NCI-H187 treated with DMSO at 0.1 percent for 48 hours (cell line): ENCODE data around the gene TMEM269.
"Not testable (repeated sequence)": the region's sequence is repeated elsewhere in the genome, so short reads cannot be mapped to it uniquely, and the experiment has no call there.

ENCODE experiments used
- DNase-seq: peaks from one replicate; lab custom pipeline; 2025; lab: John Stamatoyannopoulos, UW

Gene TMEM269

DNA sequence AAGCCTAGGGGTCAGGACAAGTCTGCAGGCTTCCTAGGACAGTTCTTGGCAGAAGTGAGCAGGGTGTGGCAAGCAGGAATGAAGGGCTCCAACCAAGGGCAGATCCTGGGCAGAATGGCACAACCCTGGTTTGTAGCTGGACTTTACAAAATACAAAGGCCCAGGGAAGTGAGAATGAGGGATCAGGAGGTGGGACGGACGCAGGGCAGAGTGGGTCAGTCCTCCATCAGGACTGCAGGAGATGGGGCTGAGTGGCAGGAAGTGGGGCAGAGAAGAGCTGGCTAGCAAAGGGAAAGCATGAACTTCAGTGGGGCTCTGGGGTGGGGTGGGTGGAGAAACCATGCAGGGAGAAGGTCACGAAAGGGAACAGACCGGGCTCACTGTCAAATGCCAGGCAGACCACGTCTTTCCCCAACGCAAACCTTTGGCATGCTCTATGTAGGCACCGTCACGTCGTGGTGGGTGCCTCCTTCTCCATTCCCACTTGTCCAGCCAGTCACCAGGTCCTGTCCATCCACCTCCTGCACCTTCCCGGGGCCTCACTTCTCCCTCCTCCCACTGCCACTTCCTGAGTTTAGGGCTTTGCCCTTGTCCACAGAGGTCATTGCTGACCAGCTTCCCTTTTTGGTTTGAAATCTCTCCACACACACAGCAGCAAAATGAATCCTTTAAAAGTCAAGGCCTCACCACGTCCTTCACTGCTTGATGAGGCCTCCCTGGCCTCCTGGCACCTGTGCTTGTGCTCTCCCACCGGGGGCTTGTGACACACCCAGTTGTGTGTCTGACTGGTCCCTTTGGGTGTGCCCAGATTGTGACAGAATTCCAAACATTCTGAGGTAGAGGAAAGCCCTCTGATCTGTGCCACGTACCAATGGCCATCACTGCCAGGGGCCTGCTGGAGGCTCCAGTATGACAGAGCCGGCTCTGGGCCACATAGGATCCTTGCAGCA, 36.1 kb upstream of the TMEM269 start:
- no peak for DNase-seq

DNA sequence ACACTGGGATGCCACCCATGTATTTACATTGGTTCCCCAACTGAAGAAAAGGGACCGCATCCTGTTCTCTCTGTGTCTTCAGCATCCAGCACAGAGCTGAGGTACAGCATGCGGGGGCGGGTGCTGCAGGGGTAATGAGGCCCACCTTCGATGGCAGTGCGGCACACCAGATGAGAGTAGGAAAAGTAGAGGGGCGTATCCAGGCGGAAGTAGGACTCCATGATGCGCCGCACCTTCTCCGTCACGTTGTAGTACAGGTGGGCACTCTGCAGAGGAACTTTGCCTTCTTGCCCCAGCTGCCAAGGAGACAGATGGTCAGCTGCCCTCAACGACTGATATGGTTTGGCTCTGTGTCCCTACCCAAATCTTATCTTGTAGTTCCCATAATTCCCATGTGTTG, 34.8 kb upstream of the TMEM269 start:
- no peak for DNase-seq

DNA sequence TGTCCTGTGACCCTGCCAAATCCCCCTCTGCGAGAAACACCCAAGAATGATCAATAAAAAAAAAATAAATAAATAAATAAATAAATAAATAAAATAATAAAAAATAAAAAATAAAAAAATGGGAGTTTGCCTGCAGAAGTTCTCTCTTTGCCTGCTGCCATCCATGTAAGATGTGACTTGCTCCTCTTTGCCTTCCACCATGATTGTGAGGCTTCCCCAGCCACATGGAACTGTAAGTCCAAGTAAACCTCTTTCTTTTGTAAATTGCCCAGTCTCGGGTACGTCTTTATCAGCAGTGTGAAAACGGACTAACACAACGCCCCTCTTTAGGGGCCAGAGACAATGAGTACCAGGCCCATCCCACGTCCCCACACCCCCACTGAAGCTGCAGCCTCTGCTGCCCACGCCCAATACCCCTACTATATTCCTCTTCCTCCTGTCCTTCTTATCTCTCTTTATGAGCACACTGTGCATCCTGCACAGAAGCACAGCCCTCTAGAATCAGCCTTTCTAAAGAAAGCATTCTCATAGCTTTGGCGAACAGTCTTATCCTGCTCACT, 33.2 kb upstream of the TMEM269 start:
- not testable (repeated sequence) for DNase-seq

DNA sequence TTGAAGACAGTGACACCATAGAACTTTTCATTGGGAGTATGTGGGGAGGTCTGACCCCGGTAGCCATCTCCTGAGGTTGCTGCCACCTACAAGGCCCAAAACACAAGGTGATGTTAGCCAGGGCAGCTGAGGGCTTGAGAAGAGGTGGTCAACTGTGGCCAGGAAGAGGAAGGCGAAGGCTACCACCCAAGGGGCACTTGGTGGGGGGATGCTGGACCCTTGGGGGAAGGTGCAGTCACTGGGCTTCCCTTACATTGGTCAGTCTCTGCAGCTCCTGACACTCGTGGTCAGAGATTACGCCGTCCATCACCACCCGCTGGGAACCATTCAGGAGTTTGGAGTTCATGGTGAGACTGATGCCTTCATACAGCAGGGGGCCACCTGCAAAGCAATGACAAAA, 32.5 kb upstream of the TMEM269 start:
- no peak for DNase-seq

DNA sequence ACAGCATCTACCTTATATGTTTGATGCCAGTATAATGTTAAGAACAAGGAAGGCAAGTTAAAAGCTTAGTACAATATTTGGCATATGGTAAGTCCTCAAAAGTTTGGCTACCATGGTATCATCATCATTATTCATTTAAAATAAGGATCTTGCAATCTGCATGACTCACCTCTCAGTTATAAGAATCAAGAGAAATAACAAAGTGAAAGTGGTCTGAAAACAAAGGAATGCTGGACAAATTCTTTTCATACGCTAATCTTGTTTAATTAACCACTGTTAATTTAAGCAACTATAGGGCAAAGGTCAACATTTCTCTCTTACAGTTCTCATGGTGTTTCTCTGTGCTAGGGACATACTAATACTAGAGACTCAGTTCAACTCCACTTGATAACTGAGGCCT, 31.7 kb upstream of the TMEM269 start:
- DNase-seq: no peak

DNA sequence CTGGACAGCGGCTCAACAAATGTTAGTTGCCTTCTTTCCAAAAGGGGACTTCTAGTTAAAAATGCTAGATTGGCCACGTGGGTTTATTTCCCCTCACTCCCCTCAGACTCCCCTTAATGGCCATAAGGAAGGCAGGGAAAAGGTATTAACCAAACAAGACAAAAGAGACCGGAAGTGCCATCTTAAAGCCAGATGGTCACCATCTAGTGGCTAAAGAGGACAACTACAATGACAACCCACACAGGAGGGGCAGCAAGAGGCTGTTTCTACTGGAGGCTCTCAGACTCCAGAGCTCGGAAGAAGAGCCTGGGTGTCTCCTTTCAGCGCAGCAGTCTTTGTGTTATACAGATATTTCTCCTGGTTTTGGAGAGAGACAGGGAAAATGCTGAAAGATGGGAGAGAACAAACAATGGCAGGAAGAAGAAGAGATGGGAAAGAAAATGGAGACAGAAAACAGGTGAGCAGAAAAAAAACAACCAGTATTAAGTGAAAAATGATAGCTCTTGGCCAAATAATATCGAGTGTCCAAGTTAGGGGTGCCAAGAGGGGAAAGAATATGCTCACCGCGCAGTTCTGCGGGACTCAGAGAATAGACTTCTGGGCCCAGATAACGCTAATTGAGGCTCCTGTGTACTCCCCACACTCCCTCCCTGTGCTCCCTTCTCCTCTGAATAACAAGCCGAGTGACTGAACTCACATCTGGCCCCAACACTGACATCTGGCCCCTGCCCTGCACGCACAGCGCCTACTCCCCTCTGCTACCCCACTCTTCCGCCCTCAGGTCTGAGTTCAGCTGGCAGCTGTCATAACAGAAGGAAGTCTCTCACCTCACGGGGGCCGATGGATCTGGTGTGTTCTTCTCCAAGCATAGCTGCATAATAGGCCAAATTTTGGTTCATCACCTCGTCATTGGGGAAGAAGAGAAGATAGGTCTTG, 27.6 kb upstream of the TMEM269 start:
- no peak for DNase-seq

DNA sequence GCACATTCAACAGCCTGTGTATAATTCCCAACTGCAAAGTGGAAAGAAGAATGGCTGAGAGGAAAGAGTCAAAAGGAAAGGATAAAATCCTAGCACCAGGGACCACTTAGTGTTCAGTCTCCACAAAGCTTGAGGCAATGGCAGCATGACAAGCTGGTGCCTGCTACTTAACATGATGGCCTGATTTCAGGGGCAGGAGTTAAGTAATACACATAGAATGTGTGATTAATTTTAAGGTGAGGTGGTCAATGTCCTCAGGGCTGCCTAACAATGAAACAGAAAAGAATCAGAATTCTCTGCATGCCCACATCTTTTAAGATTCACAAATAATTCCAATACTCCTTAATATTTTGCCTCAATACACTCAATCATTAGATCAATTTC, 26.9 kb upstream of the TMEM269 start:
- DNase-seq: no peak

DNA sequence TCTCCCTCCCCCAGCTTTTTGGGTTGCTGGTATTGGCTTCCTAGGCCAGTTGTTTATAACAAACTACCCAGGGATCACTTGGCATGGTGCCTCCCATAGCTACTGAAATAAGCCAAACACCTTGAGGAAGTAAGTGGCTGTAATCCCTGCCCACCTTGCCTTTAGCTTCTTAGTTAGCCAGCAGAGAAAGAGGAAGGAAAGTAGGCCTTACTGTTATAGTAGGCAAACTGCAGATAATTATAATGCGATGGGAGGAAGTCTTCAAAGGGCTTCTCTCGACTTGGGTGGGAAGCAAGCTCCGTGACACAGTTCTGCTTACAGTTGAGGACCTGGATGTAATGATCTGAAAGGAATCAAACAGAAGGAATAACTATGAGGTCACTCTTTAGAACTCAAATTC, 26.1 kb upstream of the TMEM269 start:
- DNase-seq: no peak

DNA sequence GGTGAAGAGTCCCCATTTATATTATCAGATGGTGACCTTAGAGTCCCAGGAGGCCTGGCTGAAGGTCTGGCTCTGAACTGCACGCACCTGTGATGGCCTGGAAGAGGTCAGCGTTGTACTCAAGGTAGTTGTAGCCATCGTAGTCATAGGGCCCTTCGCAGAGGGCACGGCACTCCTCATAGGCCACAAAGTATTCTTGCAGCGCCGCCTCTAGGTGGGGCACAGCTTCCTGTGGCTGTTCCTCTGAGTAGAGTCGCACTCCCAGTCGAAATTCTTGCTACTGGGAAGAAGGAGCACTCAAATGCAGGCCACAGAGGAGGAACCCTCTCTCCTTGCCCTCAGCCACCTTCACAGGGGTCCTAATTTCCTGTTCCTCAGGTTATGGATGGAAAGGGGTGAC, 25.7 kb upstream of the TMEM269 start:
- DNase-seq: no peak

DNA sequence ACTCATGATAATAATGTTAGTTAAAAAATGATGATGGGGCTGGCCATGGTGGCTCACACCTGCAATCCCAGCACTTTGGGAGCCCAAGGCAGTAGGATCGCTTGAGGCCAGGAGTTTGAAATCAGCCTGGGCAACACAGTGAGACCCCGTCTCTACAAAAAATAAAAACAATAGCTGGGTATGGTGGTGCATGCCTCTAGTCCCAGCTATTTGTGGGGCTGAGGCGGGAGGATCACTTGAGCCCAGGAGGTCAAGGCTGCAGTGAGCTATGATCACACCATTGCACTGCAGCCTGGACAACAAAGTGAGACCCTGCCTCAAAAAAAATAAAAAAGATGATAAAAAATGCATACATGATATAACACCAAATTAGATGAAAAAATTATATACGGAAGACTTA, 23.2 kb upstream of the TMEM269 start:
- no peak for DNase-seq

DNA sequence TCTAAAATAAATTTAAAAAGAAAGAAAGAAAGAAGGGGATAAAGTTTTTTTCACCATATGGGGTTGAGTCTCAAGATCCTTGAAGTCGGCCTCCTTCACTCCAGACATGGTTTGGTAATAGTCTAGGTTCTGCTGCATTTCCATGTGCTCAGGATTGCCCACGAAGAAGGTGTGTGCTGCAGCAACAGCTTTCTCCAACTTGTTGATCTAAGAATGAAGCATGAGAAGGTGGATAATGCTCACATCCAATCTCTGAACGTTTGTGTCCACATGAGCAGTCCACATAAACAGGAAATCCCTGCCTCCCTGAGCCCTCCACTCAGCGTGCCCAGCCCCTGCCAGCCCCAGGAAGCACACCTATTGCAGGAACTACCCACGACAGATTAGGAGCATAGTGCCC, 22.5 kb upstream of the TMEM269 start:
- no peak for DNase-seq

DNA sequence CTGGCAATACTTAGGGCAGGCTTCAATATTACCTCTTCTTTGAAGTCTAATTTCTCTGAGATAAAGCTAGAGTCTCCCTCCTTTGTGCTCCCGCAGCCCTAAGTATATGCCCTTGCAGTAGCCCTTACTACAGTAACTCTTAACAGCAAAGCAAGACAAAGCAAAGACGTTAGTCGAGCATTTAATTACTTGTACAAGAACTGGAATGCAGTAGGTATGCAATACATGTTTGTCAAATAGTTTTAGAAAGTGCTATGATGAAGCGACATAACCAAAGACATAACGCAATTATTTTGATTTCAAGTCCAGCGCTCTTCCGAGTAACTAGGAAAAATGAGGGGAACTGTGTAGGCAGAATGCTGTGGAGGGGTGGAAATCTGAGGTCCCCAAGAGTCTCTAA, 19.5 kb upstream of the TMEM269 start:
- no peak for DNase-seq

DNA sequence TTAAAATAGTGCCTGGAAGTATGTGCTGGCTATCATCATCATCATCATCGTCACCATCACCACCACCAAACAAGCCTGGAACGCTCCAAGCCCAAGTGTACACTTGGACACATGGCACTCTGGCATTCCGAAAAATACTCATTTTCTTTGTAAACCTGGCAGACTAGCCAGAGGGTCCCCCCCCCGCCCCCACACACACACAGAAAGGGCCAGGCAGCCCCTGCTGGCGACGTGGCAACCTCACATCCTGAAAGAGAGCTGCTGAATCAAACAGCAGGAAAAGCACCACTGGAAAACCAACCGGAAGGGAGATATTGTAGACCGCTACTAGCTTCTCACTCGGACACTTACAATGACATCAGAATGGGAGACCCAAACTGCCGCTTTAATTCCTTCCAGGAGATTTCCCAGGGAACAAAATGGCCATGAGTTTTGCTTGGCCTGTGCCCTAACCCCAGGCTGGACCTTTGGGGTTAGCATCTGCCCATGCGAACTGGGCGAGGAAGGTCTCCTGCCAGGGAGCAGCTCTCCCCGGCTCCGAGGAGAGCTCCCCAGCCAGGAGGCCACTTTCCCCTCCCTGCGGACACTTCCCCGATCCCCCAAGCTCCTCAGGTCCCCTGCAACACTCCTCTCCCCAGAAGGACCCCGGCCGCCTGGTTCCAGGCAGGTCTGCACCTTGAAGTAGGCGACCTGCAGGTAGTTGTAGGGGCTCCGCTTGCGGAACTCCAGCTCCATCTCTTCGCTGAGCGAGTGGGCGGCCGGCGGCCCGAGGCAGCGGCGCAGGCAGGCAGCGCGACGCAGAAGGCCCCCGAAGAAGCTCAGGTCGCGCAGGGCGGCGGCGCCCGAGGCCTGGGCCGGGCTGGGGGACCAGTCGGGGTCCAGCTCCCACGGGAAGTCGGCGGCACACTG, 18.7 kb upstream of the TMEM269 start:
- no peak for DNase-seq

DNA sequence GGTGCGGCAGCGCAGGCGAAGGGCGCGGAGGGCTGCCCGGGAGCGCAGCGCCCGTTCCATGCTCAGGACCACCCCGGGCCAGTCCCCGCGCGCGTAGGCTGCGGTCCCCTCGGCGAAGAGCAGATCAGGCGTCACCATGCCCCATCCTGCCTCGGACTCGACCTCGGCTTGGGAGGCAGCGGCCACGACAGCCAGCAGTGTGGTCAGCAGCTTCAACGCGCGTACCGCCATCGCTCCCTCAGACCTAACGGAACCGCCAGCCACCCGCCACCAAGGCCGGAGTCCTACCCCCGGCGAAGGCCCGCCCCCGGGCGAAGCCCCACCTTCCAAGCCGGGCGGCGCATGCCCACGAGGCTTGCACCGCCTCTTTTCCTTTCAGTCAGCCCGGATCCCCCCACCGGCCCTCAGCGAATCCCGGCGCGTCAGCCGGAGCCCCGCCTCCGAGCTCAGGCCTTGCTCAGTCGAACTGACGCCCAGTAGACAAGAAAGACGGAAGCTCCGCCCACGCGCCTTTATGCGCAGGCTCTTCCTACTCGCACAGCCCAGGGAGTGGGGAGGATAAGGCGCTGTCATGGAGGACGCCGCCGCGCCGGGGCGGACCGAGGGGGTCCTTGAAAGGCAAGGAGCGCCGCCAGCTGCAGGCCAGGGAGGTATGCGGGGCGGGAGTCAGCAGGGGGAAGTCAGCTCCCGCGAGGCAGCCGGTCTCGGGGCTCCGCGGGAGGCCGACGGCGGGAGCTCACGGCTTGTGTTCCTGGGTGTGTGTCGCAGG, 17.9 kb upstream of the TMEM269 start, which contains the start of the genes C1orf50 and P3H1:
Gene C1orf50 (plus strand): TSS at position 509 of the 769 bp plus-strand sequence. CDS start 63 bp downstream, at position 572.
Gene P3H1 (minus strand): TSS at position 288 of the 769 bp plus-strand sequence. CDS start 57 bp downstream, at position 231.
- peak; percentile 87 for DNase-seq

DNA sequence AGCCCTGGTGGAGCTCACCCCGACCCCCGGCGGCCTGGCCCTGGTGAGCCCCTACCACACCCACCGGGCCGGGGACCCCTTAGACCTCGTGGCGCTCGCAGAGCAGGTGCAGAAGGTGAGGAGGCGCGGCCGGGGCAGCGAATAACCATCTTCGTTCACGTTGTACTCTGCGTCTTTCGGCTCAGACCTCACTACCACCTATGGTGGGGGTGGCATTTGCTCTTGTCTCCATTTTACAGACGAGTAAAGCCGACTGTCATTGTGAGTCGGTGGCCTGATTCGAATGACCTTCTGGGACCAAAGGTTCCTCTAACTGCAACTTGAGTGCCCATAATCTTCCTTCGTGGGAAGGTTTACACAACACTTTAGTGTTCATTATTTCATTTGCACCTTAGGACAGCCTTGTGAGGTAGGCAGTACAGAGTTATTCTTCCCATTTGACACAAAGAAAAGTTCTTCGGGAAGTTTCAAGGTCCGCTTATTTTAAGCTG, 17.2 kb upstream of the TMEM269 start:
- DNase-seq: no peak

DNA sequence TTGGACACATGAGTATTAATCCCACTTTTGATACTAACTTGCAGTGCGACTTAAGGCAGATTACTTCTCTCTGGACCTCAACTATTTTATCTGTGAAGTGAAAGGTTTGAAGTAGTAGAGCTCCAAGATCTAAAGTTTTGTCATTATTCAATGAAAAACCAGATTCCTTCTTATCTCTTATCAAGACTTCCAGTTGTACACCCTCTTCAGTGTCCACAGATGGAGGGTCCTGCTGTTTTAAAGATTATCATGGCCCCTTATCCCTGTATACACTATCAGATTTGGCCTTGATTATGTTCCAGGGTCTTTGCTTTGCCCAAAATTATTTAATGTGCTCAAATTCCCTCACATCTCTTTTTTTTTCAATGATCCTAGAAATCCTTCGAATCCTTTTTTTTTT, 16.6 kb upstream of the TMEM269 start:
- no peak for DNase-seq

DNA sequence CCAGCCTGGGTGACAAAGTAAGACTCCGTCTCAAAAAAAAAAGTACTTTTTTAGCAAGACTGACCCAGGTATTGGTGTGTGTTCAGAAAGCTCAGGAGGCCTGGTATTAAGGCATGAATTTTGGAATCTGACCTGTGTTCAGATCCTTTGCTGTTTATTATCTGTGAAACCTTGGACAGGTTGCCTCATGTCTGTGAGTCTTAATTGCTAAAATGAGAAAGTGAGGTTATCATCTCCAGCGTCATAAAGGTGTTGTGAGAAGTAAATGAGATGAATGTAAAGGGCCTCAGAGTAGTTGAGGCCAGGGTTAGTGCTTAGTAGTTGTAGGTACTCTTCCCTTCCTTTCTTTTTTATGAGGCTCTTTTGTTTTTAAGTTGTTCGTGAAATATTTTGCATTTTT, 15.0 kb upstream of the TMEM269 start:
- DNase-seq: no peak

DNA sequence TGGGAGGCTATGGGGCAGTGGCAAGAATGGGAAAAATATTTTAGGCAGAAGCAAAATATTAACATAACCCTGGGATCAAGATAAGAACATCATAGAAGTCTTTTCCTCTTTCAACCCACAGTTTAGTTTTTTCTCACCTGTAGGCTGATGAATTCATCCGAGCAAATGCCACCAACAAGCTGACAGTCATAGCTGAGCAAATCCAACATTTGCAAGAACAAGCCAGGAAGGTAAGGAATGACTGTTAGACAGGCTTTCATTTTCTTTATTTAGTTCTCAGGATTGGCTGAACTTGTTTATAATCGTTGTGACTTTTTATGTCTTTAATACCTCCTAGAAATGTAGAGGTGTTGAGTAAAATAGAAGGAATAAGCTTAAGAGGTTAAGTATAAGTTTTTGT, 11.4 kb upstream of the TMEM269 start:
- no peak for DNase-seq

DNA sequence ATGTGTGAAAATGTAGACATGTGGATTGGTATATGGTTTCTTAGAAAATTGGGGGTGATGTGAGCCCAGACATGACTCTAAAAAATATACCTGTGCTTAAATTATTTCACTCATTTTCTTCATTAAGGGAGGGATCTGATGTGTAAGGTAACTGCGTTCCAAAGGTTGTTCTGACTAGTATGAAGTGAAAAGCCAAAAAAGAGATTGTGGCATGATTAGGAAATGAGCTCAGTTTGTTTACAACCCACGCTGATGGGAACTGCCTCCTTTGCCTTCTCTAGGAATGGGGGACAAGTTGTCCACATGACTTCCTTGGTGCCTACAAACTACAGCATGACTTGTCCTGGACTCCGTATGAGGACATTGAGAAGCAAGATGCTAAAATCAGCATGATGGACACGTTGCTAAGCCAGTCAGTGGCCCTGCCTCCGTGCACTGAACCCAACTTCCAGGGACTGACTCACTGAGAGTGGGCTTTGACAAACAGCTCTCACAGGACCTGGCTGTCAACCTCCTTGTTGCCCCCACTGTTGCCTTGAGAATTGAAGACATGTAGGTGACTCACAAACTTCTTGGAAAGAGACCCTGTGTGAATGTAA, 9.8 kb upstream of the TMEM269 start:
- no peak for DNase-seq

DNA sequence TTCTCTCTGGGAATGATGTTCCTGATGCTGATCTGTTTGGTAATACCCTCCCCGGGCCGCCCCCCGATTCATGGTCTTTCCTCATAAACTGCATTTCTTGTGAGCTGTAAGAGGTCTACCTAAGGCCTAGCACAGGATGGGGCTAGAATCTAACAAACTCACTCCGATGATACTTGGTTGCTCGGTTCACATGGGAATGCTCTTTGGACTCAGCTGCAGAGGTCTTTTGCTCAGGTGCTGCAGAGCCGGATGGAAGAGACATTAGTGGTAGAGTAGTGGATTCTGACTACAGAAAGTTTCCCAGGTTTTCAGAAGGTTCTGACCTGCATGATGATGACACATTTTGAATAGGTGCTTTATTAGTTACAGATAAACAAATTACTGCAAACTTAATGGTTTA, 8.3 kb upstream of the TMEM269 start:
- no peak for DNase-seq
